NCI-H2196 treated with DMSO at 0.1 percent for 48 hours (cell line): Measurements from ENCODE around the gene WAS.
"Not testable (repeated sequence)": the region's sequence is repeated elsewhere in the genome, so short reads cannot be mapped to it uniquely, and the experiment has no call there.

Source experiments
- DNase-seq: peaks from one replicate; lab custom pipeline; 2025; ENCODE audit not compliant: unreplicated experiment; lab: John Stamatoyannopoulos, UW

Gene WAS

DNA sequence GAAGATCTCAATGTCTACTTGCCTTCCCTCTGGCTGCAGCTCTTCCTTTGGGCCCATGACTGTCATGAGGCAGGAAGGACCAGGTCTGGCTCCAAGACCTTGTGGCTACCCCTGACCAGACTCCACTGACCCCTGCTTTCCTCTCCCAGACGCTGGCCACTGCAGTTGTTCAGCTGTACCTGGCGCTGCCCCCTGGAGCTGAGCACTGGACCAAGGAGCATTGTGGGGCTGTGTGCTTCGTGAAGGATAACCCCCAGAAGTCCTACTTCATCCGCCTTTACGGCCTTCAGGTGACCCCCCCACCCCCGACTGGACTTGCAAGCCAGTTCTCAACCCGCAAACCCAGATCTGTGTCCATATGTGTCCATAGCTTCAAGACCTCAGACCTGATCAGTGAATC lies 535 bp downstream of the WAS start:
- DNase-seq = no peak

DNA sequence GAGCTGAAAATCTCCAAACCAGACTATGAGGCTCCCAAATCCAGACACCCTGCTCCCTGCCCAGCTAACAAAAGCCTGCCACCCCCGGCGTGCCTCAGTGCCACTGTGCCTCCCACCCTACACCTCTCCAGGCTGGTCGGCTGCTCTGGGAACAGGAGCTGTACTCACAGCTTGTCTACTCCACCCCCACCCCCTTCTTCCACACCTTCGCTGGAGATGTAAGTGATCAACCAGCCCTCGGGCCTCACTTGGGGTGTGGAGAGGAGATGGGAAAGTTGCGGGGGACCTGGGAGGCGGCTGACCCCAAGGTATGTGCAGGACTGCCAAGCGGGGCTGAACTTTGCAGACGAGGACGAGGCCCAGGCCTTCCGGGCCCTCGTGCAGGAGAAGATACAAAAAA lies 1.8 kb downstream of the WAS start:
- DNase-seq = no peak

DNA sequence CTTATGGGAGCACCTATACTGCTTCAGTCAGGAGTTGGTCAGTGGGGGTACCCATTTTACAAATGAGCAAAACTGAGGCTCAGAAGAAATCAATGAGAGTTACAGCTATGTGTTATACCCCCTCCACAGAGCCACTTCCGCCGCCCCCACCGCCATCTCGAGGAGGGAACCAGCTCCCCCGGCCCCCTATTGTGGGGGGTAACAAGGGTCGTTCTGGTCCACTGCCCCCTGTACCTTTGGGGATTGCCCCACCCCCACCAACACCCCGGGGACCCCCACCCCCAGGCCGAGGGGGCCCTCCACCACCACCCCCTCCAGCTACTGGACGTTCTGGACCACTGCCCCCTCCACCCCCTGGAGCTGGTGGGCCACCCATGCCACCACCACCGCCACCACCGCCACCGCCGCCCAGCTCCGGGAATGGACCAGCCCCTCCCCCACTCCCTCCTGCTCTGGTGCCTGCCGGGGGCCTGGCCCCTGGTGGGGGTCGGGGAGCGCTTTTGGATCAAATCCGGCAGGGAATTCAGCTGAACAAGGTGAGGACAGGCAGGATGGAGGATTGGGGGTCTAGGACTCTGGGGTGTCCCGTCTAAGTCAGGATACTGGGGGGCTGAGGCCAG lies 5.0 kb downstream of the WAS start:
- DNase-seq = no peak

GRCh38 chrX:48689208-48689920 lies 5.8 kb downstream of the WAS start:
- no peak for DNase-seq

- DNase-seq = not testable (repeated sequence)
Observed at GRCh38 chrX:48691746-48692145, 8.1 kb downstream of the WAS start.

GRCh38 chrX:48694776-48695533 lies 11.4 kb downstream of the WAS start:
- DNase-seq = no peak

- DNase-seq = no peak
Observed at GRCh38 chrX:48695534-48695896, 11.9 kb downstream of the WAS start.

DNA sequence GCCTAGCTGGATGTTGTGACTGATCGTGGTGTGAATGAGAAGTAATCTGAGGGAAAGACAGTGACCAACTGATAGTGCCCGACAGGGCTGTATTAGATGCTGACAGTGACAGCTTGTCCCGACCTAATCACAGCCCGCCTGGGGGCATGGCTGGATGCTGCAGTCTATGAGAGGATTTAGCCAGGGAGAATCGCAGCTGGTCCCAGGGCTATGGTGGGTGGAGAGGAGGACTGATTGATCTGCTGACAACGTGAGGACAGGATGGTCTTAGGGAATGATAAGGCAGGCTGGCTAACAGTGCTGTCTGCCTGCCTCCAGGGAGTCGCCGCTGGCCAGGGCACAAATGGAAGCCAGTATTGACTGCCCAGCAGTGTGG lies 12.3 kb downstream of the WAS start:
- DNase-seq = no peak

GRCh38 chrX:48696301-48696908 lies 12.8 kb downstream of the WAS start, which contains the start of gene SUV39H1:
TSS of gene SUV39H1 (plus strand) at chrX:48696734. CDS start at chrX:48696785, 51 bp downstream.
- peak; percentile 57 for DNase-seq

- DNase-seq = peak; percentile 2
Observed at GRCh38 chrX:48696909-48697727, 13.5 kb downstream of the WAS start.

GRCh38 chrX:48698306-48698705 lies 14.7 kb downstream of the WAS start:
- DNase-seq = no peak

GRCh38 chrX:48700246-48700645 lies 16.6 kb downstream of the WAS start:
- no peak for DNase-seq

- DNase-seq = no peak
Observed at GRCh38 chrX:48700951-48701653, 17.5 kb downstream of the WAS start.

DNA sequence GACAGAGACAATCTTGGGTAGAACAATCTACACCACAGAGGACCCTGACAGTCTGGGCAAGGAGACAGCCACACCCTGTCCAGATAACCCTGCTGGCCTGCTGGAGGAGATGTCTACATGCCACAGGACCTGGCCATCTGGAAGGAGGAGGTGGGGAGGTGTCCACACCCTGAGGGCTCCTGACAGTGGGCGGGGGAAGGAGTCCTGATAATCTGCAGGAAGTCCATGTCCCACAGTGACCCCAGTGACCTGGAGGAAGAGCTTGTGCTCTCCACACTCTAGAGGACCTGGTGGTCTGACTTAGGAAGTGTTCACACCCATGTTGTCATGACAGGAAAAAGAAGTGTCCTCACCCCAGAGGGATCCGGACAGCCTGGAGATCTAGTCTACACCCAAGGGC lies 18.4 kb downstream of the WAS start:
- no peak for DNase-seq

DNA sequence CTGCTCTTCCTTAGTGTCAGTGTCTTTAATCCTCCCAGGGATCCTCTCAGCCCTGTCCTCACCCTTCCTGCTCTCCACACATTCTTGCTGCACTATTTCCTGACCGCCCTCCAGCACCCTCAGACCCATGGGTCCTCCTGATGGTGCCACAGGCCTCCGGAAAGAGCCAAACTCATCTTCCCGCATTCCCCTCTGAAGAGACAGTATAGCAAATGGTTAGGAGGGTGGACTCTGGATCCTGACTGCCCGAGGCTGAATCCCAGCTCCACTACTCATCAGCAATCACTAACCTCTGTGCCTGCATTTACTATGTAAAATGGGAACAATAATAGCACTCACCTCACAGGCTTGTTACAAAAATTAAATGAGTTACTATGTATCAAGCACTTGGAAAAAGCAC lies 19.1 kb downstream of the WAS start:
- DNase-seq = no peak

- DNase-seq = no peak
Observed at GRCh38 chrX:48703228-48703627, 19.6 kb downstream of the WAS start.

GRCh38 chrX:48703642-48704481 lies 20.3 kb downstream of the WAS start:
- no peak for DNase-seq

GRCh38 chrX:48705871-48706270 lies 22.3 kb downstream of the WAS start:
- no peak for DNase-seq

- no peak for DNase-seq
Observed at GRCh38 chrX:48709522-48710112, 26.0 kb downstream of the WAS start.
